GM19025 (cell line): ENCODE results near the gene SLC9A3.
"Not testable (repeated sequence)": the region's sequence is repeated elsewhere in the genome, so short reads cannot be mapped to it uniquely, and the experiment has no call there.

ENCODE experiments used
- ATAC-seq: cut with Tn5 transposase; IDR thresholded peaks from one replicate; pipeline ENCODE4 v1.9.1; 2021; ENCODE audit warnings: mild to moderate bottlenecking, low read depth, moderate library complexity; ENCODE audit not compliant: unreplicated experiment

SLC9A3 gene

DNA sequence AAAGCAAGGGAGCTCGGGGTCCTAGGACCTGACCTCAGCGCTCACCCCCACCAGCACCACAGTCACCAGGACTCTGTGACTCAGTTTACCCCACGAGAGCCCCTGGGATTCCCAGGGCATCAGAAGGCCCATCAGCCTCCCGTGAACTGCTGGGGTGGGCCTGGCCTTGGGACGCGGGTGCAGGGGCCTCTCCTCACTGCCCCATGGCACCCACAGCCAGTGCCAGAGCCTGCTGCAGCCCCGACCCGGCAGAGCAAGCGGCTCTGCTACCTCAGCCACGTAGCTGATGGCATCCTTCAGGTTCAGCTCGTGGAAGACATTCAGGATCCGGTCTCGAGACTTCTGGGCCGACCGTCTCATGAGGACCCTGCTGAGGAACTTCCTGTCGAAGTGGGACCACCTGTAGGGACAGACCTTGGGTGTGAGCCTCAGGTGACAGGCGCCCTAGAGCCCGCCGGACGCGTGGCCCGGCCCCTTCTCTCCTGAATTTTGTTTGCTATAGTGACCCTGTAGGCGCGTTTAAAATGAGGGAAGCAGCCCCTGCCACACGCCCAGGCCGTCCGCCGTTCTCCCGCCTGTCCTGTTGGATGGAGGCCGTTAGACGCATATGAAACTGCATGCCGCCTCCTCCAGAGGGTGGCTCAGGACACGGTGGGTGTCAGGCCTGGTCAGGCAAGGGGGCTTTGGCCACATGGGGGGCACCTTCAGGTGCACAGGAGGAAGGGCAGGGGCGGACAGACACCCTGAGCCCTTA, 44.5 kb downstream of the SLC9A3 start:
- ATAC-seq, result no peak

DNA sequence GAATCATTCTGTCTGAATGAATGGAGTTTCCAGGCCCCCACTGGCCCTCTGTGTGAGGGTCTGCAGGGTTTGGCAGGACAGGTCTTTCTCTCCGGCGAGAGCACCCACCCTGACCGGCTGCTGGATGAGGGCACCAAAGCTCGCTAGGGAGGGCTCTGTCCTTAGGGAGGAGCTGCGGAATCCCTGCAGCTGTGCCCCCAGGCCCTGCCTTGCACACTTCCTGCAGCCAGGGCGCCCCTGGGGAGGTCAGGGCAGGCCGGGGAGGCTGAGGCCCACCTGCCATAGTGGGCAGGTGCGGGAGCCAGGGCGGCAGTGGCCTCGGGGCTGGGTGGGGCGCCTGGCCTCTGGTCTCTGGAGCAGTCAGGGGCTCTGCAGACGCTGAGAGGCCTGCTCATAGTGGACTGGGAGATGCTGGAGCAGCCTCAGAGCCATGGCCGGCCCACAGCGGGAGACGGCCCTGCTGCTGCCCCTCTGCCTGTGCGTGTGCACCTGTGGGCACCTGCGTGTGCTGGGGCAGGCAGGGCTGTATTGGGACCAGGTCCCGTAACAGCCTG, 45.2 kb downstream of the SLC9A3 start:
- no peak for ATAC-seq

DNA sequence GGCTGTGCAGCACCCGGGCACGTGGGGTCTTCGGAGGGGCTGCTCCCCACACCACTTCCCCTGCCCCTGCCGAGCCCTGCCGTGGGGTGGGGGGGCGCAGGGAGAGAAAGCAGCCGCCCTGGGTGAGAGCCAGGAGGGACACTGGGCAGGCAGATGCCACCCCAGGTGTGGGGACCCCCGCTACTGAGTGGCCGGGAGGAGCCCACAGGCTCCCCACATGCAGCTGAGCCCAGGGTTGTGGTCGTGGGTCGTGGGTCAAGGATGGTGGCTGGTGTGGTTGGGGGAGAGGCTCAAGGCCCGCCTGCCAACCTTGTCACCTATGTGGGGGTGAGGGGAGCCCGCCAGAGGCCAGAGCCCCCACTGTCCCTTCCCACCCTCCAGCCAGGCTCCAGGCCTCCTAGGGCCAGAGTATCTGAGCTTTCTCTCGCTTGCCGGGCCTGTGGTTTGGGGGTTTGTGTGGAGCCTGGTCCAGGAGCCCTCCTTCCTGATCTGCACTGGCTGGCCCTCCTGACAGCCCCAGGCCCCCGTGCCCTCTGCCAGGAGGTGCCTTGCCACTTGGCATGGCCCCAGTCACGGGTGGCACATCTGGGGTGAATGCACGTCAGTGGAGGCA, 45.8 kb downstream of the SLC9A3 start:
- ATAC-seq, result no peak

DNA sequence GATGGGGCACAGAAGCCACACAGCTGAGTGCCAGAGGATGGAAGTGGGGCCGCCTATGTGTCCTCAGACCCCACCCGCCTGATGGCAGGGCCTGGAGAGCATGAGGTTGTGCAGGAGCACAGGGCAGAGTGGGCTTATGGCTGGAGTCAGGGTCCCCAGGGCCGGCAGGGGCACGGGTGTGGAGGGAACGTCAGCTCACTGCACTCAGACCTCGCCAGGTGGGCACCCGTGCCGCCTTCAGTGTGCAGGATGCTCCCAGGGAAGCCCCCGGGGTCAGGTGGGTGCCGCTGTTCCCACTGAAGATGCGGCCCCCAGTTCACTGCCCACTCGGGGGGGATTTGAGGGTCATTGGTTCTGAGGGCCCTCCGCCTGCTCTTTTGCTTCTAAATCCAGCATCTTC, 46.4 kb downstream of the SLC9A3 start:
- no peak for ATAC-seq

DNA sequence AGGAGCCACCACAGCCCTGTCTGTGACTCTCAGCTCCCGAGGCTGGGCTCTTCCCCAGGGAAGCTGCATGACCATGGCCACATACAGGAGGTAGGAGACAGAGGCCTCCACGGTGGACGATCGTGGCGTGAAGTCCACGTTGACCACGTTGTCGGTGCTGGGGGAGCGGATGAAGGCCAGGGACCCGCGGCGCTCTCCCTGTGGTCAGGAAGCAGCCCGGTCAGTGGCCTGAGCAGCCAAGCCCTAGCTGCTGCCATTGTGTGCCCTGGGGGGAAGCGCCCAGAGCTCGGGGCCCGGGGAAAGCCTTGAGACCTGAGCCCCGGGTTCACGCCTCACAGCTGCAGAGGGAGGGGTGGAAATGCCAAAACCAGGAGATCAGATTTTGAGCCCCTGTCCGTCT, 47.0 kb downstream of the SLC9A3 start:
- no peak for ATAC-seq

DNA sequence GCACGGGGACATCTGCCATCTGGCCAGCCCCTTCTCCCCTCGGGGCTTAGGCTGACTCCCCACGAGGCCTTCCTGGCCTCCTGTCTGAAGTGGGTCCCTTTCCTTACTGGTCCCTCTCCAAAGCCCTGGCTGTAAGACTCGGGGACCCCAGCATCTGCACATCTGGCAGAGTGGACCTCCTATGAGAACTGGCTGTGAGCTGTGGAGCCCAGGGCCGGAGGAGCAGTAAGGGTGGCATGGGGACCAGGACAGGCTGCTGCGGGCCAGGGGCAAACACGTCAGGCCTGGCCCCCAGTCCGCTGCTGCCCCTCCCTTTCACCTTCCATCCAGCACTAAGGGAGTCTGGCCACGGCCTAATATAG, 47.5 kb downstream of the SLC9A3 start:
- ATAC-seq, result no peak

DNA sequence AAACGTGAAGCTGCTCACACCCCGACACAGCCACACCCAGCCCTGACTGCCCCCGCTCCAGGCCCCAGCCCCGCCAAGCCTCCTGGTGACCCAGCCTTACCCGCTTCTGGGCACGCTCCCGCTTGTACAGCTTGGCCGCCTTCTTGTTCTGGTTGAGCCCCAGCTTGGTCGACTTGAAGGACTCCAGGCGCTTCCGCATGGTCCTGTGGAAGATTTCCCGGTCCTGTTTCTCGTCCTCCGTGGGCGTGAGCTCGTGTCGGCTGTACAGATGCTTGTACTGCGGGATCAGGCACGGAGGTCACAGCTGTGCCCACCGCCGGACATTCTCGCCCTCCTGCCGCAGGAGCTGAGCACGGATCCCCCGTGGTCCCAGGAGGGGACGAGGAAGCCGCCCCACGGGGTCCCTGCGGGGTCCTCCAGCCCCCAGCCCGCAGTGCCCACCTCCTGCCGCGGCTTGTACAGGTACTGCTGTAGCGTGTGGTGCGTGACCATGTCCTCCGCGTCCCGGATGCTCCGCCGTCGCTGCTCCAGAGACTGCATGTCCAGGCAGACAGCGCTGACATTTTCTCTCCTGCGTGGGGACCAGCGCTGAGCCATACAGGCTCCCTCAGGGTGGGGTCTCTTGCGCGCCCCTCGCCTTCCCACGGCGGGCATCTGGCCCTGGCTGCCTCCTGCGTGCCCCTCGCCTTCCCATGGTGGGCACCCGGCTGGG, 48.0 kb downstream of the SLC9A3 start:
- ATAC-seq, result no peak

DNA sequence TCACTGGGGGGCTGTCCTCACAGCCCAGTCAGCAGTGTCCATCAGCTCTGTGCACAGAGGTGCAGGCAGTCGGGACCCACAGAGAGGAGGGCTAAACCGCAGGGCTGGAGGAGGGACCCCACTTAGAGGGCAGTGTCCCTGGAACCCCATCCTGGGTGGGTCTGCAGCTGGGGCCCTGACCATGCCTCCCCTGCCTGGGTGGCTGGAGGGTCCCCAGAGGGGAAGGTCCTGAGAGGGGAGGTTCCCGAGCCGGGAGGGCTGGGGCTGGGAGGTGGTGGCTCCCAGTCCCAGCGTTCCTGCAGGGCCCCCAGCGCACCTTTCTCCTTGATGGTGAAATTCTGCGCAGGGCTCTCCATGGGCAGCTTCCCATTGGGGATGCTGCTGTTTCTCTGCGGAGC, 48.5 kb downstream of the SLC9A3 start:
- no peak for ATAC-seq

DNA sequence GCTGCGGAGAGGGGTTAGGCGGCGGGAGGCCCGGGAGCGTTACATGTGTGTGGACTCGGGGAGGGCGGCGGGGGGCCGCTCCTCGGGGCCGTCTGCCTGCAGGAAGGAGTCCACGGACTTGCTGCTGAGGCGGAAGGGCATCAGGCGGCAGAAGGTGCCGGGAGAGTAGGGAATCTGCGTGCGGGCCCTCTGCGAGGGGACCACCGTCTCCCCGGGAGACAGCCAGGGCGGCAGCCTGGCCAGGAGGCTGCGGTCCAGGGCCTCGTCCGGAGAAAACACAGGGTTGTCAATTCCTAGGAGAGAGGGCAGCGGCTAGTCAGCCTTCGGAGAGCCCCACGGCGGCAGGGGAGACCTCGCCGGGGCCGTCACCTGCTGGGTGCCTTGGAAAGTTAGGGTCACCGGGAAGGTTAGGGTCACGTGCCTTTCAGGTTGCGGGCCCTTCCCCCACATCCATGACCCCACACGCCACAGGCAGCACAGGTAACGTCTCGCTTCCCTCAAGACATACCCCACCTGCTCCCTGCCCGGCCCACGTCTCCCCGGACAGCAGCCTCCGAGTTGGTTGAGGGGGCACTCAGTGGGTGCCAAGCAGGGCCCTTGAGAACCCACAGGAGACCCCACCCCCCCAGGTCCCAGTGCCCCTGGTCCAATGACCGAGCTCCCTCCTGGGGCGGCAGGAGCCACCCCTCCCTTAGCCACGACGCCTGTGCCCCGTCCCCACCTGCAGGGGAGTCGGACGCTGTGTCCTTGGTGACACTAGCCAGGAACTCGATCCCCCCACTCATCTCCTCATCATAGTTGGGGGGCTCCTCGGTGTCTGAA, 49.2 kb downstream of the SLC9A3 start:
- ATAC-seq, result no peak

DNA sequence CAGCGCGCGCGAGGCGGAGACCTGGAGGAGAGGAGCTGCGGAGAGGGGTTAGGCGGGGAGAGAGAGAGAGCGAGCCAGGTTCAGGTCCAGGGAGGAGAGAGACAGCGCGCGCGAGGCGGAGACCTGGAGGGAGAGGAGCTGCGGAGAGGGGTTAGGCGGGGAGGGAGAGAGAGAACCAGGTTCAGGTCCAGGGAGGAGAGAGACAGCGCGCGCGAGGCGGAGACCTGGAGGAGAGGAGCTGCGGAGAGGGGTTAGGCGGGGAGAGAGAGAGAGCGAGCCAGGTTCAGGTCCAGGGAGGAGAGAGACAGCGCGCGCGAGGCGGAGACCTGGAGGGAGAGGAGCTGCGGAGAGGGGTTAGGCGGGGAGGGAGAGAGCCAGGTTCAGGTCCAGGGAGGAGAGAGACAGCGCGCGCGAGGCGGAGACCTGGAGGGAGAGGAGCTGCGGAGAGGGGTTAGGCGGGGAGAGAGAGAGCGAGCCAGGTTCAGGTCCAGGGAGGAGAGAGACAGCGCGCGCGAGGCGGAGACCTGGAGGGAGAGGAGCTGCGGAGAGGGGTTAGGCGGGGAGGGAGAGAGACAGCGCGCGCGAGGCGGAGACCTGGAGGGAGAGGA, 49.9 kb downstream of the SLC9A3 start:
- ATAC-seq, result not testable (repeated sequence)

DNA sequence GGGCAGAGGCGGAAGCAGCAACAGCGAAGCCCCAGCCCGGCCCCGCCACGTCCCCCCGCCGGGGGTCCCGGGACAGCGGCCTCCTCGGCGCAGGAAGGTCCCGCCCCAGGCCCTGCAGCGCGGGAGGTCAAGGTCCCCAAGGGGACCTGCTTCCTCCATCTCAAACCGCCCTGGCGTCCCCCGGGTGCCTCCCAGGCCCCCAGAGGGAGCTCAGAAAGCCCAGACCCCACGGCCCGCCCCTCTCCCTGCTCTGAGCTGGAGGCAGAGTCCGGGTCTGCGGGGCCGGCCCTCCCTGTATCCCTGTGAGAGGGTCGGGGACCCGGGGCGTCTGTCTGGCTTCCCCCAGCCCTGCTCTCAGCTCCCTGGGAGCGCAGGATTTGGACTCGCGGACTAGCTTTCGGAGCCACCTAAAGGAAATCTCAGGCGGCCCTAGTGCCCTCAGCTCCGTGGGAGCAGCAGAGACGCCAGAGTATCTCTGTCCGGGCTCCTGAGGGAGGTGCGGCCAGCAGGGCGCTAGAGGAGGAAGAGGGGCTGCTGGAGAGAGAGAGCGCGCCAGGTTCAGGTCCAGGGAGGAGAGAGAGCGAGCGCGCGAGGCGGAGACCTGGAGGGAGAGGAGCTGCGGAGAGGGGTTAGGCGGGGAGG, 50.6 kb downstream of the SLC9A3 start:
- peak; percentile 21 for ATAC-seq

DNA sequence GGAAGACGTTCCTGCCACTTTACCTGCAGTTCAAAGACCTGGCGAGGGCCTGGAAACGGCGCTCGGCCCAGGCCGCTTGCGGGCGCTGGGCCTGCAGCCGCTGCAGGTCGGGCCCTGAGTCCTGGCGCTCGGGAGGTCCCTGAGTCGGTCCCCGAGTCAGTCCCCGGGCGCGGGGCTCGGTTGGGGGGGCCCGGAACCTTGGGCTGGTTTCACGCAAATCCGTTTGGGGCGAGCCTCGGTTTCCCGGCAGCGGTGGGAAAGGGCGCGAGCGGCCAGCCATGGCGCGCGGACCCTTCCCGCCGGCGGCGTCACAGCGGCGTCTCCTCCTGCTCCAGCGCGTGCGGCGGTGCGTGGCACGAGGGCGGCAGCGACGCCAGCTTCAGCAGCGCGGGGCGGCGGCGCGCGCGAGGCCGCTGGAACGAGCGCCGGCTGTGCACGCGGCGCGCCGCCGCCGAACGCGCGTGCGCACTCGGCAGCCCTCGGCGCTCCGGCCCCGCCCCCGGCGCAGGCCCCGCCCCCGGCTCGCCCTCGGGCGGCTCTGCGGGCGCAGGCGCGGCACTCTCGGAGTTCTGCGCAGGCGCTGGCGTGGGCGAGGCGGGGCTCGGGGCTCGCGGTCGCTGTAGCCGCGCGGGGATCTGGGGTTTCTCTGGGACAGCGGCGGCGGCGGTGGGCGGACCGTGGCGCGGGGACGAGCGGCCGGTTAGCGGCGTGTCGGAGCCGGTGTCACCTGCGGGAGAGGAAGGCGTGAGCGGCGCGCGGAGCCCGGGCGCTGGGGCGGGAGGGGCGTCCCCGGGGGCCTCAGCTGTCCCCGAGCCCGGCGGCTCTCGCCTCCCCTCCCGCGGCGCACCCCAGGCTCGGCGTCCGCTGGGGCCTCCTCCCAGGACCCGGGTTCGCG, 51.3 kb downstream of the SLC9A3 start:
- ATAC-seq, result peak; percentile 70

DNA sequence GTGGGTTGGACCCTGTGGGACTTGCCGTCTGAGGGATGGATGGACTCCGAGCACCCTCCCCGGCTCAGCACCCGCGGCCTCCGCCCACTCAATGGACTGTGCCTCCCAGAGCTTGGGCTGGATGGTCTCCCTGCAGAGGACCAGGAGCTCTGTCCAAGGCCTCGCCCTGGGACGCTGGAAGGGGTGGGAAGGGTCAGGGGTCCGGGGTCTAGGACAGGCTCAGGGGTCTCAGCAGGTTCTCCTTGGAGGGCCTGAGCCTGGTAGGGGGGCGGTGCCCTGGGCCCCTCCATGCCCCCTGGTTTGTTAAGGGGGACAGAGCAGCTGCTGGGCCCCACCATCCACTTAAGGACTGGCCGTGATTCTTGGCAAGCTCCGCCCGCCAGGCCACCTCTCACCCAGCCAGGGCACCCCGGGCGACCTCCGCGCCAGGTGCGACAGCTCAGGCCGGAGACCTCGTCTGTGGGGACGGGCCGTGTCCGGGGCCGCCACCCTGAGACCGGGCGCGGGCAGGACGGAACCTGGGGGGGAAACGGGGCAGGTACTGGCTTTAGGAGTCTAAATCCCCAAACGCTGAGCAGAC, 52.1 kb downstream of the SLC9A3 start:
- peak; percentile 1 for ATAC-seq

DNA sequence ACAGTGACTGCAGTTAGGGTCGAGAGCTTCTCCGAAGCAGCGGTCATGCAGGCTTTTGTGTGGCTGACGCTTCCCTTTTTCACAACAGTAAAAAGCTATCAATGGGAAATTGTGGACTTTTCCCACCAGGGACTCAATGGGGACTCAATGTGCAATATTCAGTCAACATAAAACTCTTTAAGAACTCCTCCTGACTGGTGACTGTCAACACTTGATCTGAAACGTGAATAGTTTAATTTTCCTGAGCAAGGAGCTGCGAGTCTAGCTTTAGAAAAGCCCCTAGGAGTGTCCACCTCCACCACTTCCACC, 52.5 kb downstream of the SLC9A3 start:
- no peak for ATAC-seq

DNA sequence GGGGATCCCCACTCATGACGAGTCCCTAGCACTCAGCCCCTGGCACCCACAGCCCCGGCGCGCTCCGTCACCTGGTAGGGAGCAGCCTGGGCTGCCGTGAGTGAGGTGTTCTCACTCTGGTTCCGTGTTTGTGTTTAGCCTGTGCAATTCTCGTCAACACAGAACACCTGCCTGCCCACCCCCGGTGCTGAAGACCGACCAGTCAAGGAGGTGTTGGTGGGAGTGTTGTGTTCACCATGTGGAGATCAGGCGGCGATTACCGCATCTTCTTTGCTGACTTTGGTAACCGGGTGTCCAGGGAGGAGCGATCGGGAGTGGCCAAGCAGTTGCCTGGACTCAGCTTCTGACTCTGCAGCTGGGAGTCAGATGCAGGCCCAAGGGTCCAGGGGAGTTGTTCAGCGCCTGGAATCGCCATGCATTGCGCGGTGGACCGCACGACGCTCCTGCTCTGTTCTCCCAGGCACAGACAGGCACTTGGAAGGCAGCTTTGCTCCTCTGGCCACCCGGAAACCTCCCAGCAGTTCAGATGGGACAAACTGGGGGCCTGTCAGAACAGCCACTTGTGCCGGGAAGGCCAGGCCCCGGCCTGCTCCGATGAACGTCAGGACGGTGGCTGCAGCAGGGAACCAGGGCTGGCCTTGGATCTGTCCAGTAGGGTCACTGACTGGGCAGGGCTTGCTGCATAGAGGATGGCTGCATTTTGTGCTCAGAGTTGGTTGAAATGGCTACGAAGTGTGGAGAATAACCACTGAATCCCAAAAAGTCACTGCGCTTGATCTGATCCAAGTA, 53.1 kb downstream of the SLC9A3 start:
- no peak for ATAC-seq

DNA sequence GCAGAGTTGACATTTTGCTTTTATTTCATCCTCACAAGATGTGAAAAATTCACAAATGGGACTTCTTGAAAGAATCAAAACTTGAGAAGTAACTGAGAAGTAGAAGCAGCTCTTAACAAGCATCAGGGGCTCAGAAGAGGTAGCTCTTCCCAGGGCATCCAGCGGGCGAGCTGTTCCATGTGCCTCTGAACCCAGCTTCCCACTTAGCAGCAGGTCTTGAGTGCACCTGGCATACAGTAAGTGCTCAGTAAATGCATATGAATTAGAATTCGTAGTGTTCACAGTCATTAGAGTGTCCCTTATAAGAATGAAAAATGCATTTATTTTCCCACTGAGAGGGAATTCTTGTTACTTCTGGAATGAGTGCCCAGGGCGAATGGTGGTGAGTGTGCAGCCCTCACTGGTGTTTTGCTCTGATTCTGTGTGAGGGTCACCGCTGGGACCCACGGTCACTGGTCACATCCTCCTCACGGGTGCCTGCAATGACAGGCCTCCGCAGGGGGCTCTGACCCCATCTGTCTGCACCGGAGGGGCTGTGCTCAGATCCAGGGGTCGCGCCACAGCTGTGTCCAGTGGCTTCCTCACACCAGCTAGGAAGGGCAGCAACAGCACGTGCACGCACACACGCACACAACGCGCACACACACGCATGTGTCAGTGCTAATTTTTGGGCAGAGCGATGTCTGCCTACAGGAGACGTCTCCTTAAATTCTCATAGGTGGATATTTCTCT, 54.3 kb downstream of the SLC9A3 start:
- no peak for ATAC-seq

DNA sequence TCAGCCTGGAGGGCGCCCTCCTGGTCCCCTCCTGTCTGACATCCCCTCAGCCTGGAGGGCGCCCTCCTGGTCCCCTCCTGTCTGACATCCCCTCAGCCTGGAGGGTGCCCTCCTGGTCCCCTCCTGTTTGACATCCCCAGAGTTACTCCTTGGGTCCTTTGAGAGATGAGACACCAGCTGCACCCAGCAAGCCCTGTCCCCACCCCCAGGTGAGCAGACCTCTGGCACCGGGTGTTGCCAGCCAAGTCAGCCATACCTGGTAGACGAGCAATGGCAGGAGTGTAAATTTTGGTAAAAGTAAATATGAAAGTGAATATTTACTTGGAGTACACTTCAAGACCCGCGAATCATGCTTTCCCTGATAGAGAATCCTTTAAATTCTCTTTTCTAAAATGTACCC, 55.8 kb downstream of the SLC9A3 start:
- no peak for ATAC-seq
